Measurements from ENCODE around the gene ENTPD5. TPM values are rescaled to one million over a fixed set of nuclear protein-coding genes. Genes with fewer than 3 reads are reported as not detected.

ENTPD5 gene
- polyA plus RNA-seq, 1 of the 3 experiments (the other 2 are of a cell fraction), result 5.5 TPM

DNA sequence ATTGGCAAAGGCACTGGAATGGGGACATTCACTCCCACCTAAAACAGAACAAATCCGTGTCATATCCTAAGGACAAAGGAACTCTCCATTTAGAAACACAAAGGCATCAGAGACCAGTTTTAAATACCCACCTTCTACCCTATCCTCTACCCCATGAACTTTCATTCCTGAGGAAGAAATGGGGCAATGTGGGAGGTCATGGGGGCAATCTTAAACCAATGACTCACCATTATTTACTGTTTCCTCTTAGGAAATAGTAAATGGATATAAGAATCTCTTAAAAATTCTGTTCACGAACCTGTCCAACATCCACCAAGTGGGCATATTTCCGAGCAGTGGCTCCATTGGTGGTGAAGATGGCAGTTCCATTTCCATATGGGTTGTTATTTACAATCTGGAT, 45.8 kb upstream of the ENTPD5 start (continued):
- TF ChIP-seq USF2 (IDR thresholded peaks at IDR 0.05; ENCODE audit: borderline replicate concordance, low read depth, low read length), result no peak
- no peak for TF ChIP-seq SMC3 (IDR thresholded peaks at IDR 0.05; ENCODE audit: low read depth, low read length)

DNA sequence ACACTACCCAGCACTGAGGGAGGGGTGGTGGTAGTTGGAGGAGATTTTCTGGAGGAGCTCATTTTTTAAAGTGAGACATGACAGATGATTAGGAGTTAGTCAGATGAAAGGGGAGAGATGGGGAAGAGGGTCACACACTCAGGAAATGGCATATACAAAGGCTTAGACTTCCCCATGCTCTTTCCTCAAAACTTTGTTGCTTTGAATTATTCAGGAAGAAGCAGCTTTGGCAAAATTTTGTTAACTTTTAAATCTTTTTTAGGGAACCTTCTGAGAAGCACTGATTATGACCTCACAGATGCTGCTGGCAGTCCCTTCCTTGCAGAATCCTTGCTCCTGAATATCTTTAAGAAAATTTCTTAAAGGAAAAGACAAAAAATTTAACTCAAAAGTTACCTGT, 45.3 kb upstream of the ENTPD5 start:
- Histone ChIP-seq H3K4me2 (no peak overlapping the region), H4K20me1 (ENCODE audit: insufficient read depth) (no peaks in the 10 kb centered on the region), H3K9me3 (no peaks in the 10 kb centered on the region), H3K9me2 (no peaks in the 10 kb centered on the region), H3K79me2 (ENCODE audit: insufficient read depth) (no peaks in the 10 kb centered on the region), H2AFZ (ENCODE audit: low read depth) (no peak overlapping the region), H3F3A (replicated peaks; ENCODE audit: insufficient read depth) (peaks cover 15% of the 10 kb centered on the region), H3K27ac (ENCODE audit: low read depth in 2 of 2, low read length in 1 of 2) (no peak overlapping the region), H3K36me3 (replicated peaks in 1 of 2; ENCODE audit: control insufficient read depth in 1 of 2, insufficient read depth in 2 of 2, low read length in 1 of 2) (peaks cover 9 to 14% of the 10 kb centered on the region in 2 experiments), H3K9ac (no peak overlapping the region), H3K4me3 (ENCODE audit: low read depth in 2 of 2, low read length in 1 of 2) (no peak overlapping the region), H3K4me1 (ENCODE audit: control insufficient read depth in 1 of 2, insufficient read depth in 2 of 2, low read depth in 1 of 2, low read length in 1 of 2) (peaks cover 0 to 4% of the 10 kb centered on the region in 2 experiments; a peak in 1 of 4 replicates), H3K27me3 (ENCODE audit: insufficient read depth) (no peaks in the 10 kb centered on the region)
- no peak for DNase-seq
- TF ChIP-seq ELF1 (IDR thresholded peaks at IDR 0.05) (no peak), RAD21 (IDR thresholded peaks at IDR 0.05; ENCODE audit: low read length) (no peak), PBX3 (IDR thresholded peaks at IDR 0.05) (no peak), RXRA (IDR thresholded peaks at IDR 0.05; ENCODE audit: borderline replicate concordance, low read depth) (no peak), FOXJ3 (CRISPR knock-in tag; IDR thresholded peaks at IDR 0.05) (no peak), JUND (IDR thresholded peaks at IDR 0.05) (no peak), POLR2AphosphoS5 (IDR thresholded peaks at IDR 0.05; ENCODE audit: low read depth, low read length) (no peak), GABPA (IDR thresholded peaks at IDR 0.05; ENCODE audit: low read depth) (no peak), NRF1 (IDR thresholded peaks at IDR 0.05; ENCODE audit: low read depth, low read length) (no peak), USF1 (IDR thresholded peaks at IDR 0.05; ENCODE audit: borderline replicate concordance, low read depth) (no peak), FOXM1 (IDR thresholded peaks at IDR 0.05; ENCODE audit: low read depth) (no peak), MAX (IDR thresholded peaks at IDR 0.05; ENCODE audit: low read depth) (no peak), TAF1 (IDR thresholded peaks at IDR 0.05; ENCODE audit: borderline replicate concordance, low read depth, low read length) (no peak)
- TF ChIP-seq, protein P1, sequence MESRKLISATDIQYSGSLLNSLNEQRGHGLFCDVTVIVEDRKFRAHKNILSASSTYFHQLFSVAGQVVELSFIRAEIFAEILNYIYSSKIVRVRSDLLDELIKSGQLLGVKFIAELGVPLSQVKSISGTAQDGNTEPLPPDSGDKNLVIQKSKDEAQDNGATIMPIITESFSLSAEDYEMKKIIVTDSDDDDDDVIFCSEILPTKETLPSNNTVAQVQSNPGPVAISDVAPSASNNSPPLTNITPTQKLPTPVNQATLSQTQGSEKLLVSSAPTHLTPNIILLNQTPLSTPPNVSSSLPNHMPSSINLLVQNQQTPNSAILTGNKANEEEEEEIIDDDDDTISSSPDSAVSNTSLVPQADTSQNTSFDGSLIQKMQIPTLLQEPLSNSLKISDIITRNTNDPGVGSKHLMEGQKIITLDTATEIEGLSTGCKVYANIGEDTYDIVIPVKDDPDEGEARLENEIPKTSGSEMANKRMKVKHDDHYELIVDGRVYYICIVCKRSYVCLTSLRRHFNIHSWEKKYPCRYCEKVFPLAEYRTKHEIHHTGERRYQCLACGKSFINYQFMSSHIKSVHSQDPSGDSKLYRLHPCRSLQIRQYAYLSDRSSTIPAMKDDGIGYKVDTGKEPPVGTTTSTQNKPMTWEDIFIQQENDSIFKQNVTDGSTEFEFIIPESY (IDR thresholded peaks at IDR 0.05; ENCODE audit: borderline replicate concordance, low read depth), result no peak
- TF ChIP-seq, protein P2, sequence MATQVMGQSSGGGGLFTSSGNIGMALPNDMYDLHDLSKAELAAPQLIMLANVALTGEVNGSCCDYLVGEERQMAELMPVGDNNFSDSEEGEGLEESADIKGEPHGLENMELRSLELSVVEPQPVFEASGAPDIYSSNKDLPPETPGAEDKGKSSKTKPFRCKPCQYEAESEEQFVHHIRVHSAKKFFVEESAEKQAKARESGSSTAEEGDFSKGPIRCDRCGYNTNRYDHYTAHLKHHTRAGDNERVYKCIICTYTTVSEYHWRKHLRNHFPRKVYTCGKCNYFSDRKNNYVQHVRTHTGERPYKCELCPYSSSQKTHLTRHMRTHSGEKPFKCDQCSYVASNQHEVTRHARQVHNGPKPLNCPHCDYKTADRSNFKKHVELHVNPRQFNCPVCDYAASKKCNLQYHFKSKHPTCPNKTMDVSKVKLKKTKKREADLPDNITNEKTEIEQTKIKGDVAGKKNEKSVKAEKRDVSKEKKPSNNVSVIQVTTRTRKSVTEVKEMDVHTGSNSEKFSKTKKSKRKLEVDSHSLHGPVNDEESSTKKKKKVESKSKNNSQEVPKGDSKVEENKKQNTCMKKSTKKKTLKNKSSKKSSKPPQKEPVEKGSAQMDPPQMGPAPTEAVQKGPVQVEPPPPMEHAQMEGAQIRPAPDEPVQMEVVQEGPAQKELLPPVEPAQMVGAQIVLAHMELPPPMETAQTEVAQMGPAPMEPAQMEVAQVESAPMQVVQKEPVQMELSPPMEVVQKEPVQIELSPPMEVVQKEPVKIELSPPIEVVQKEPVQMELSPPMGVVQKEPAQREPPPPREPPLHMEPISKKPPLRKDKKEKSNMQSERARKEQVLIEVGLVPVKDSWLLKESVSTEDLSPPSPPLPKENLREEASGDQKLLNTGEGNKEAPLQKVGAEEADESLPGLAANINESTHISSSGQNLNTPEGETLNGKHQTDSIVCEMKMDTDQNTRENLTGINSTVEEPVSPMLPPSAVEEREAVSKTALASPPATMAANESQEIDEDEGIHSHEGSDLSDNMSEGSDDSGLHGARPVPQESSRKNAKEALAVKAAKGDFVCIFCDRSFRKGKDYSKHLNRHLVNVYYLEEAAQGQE (IDR thresholded peaks at IDR 0.05; ENCODE audit: low read depth, low read length), result no peak
- TF ChIP-seq, protein P3, sequence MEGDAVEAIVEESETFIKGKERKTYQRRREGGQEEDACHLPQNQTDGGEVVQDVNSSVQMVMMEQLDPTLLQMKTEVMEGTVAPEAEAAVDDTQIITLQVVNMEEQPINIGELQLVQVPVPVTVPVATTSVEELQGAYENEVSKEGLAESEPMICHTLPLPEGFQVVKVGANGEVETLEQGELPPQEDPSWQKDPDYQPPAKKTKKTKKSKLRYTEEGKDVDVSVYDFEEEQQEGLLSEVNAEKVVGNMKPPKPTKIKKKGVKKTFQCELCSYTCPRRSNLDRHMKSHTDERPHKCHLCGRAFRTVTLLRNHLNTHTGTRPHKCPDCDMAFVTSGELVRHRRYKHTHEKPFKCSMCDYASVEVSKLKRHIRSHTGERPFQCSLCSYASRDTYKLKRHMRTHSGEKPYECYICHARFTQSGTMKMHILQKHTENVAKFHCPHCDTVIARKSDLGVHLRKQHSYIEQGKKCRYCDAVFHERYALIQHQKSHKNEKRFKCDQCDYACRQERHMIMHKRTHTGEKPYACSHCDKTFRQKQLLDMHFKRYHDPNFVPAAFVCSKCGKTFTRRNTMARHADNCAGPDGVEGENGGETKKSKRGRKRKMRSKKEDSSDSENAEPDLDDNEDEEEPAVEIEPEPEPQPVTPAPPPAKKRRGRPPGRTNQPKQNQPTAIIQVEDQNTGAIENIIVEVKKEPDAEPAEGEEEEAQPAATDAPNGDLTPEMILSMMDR (IDR thresholded peaks at IDR 0.05), result no peak
- CTCF ChIA-PET, result no interaction called here
- POLR2A ChIA-PET, result no interaction called here
